Neural cell (in vitro differentiated cells): ENCODE data around the gene MBD5. TPM values are rescaled to one million over a fixed set of nuclear protein-coding genes. Genes with fewer than 3 reads are reported as not detected.

Source experiments
- H2AFZ ChIP-seq: fragments of 200-600, 300-800 bp; sonication (generic), shearing (Covaris generic); 2 replicates; pipeline ENCODE4 v1.6.0; 2014; ENCODE audit warnings: low read depth, mild to moderate bottlenecking, antibody characterized with exemption, low read length, moderate library complexity
- H3F3A ChIP-seq: fragments of 200-600 bp; shearing (Covaris generic); 2 replicates; pipeline ENCODE4 v1.6.1; 2016; ENCODE audit warnings: mild to moderate bottlenecking, moderate library complexity, mixed read lengths, antibody characterized with exemption, low read length; ENCODE audit not compliant: insufficient read depth, poor library complexity, severe bottlenecking
- H3K27ac ChIP-seq: fragments of 200-600, 300-800 bp; sonication (generic), shearing (Covaris generic); 2 replicates; pipeline ENCODE4 v1.5.1; 2014; ENCODE audit warnings: mild to moderate bottlenecking, low read length, moderate library complexity
- H3K27me3 ChIP-seq: fragments of 300-800, 200-600 bp; sonication (generic), shearing (Covaris generic); 2 replicates; pipeline ENCODE4 v1.6.0; 2014; ENCODE audit warnings: mild to moderate bottlenecking, low read depth, low read length, moderate library complexity; ENCODE audit not compliant: insufficient read depth
- H3K36me3 ChIP-seq: fragments of 300-800, 200-600 bp; sonication (generic), shearing (Covaris generic); 2 replicates; pipeline ENCODE4 v1.5.1; 2014; ENCODE audit warnings: mild to moderate bottlenecking, antibody characterized with exemption, low read length, moderate library complexity; ENCODE audit not compliant: insufficient read depth
- H3K4me2 ChIP-seq: fragments of 300-800, 200-600 bp; sonication (generic), shearing (Covaris generic); 2 replicates; pipeline ENCODE4 v1.6.0; 2014; ENCODE audit warnings: mild to moderate bottlenecking, low read length
- H3K4me3 ChIP-seq: fragments of 300-800, 200-600 bp; sonication (generic), shearing (Covaris generic); 2 replicates; pipeline ENCODE4 v1.5.1; 2014; ENCODE audit warnings: mild to moderate bottlenecking, low read length, moderate library complexity
- H3K79me2 ChIP-seq: fragments of 200-600 bp; shearing (Covaris generic); replicated peaks from 2 replicates; pipeline ENCODE4 v1.6.0; 2014; ENCODE audit warnings: mild to moderate bottlenecking, low read length, moderate library complexity; ENCODE audit not compliant: insufficient read depth
- H3K9ac ChIP-seq: fragments of 300-800, 200-600 bp; sonication (generic), shearing (Covaris generic); 2 replicates; pipeline ENCODE4 v1.6.1; 2016; ENCODE audit warnings: mild to moderate bottlenecking, low read length, mixed read lengths
- H3K9me2 ChIP-seq: fragments of 200-600 bp; shearing (Covaris generic); 2 replicates; pipeline ENCODE4 v1.6.1; 2016; ENCODE audit warnings: mild to moderate bottlenecking, low read length, mixed read lengths; ENCODE audit not compliant: insufficient read depth
- H3K9me3 ChIP-seq: fragments of 200-600, 300-800 bp; sonication (generic), shearing (Covaris generic); 2 replicates; pipeline ENCODE4 v1.6.1; 2016; ENCODE audit warnings: mild to moderate bottlenecking, mixed run types, low read length, moderate library complexity, mixed read lengths
- H4K20me1 ChIP-seq: fragments of 200-600 bp; shearing (Covaris generic); 2 replicates; pipeline ENCODE4 v1.6.1; 2016; ENCODE audit warnings: mild to moderate bottlenecking, mixed run types; ENCODE audit not compliant: insufficient read depth
- EP300 ChIP-seq: fragments of 450-650 bp; conservative IDR thresholded peaks from 2 replicates; pipeline ENCODE4 v1.6.1; 2014; ENCODE audit warnings: antibody characterized with exemption, mild to moderate bottlenecking, moderate library complexity; ENCODE audit not compliant: poor library complexity, severe bottlenecking
- EZH2 ChIP-seq: fragments of 200-600, 300-800 bp; shearing (Covaris generic), sonication (generic); IDR thresholded peaks from 2 replicates; pipeline ENCODE4 v1.6.1; 2014; ENCODE audit warnings: antibody characterized with exemption, low read length, borderline replicate concordance, mild to moderate bottlenecking; ENCODE audit not compliant: insufficient read depth, poor library complexity, severe bottlenecking
- MXI1 ChIP-seq: fragments of 450-650 bp; conservative IDR thresholded peaks from 2 replicates; pipeline ENCODE4 v1.6.1; 2014; ENCODE audit warnings: antibody characterized with exemption, mild to moderate bottlenecking; ENCODE audit not compliant: poor library complexity, severe bottlenecking
- POLR2AphosphoS5 ChIP-seq: IDR thresholded peaks from 2 replicates; pipeline ENCODE4 v1.6.1; 2012
- RAD21 ChIP-seq: fragments of 450-650 bp; conservative IDR thresholded peaks from 2 replicates; pipeline ENCODE4 v1.6.1; 2014; ENCODE audit warnings: antibody characterized with exemption, mild to moderate bottlenecking, moderate library complexity
- REST ChIP-seq: IDR thresholded peaks from 2 replicates; pipeline ENCODE4 v1.6.1; 2012; ENCODE audit warnings: borderline replicate concordance
- SMC3 ChIP-seq: fragments of 450-650 bp; conservative IDR thresholded peaks from 2 replicates; pipeline ENCODE4 v1.6.1; 2014; ENCODE audit warnings: antibody characterized with exemption, mild to moderate bottlenecking, moderate library complexity; ENCODE audit not compliant: poor library complexity
- TAF1 ChIP-seq: IDR thresholded peaks from 2 replicates; pipeline ENCODE4 v1.6.1; 2012; ENCODE audit warnings: low read depth
- polyA plus RNA-seq: library from polyadenylated mRNA; depleted of rRNA; stranded (reverse); fragments of >200 nt; gene quantifications from 2 replicates; pipeline ENCODE4 v1.2.3, GENCODE V29; 2014
- TF ChIP-seq, protein P1 (sequence below): fragments of 450-650 bp; IDR thresholded peaks from 2 replicates; pipeline ENCODE4 v1.5.1; 2014; ENCODE audit warnings: antibody characterized with exemption, mild to moderate bottlenecking, moderate library complexity; ENCODE audit not compliant: poor library complexity, severe bottlenecking

MBD5 gene
- polyA plus RNA-seq, 1 donor from 2014 or later, result 9.7 TPM

- Histone ChIP-seq H3K4me2 (no peak overlapping the region), H2AFZ (no peak overlapping the region), H3F3A (no peaks in the 10 kb centered on the region), H3K9ac (no peak overlapping the region), H3K9me2 (no peaks in the 10 kb centered on the region), H3K27me3 (no peaks in the 10 kb centered on the region), H3K27ac (no peak overlapping the region), H3K4me3 (no peak overlapping the region), H3K9me3 (no peaks in the 10 kb centered on the region), H3K36me3 (no peaks in the 10 kb centered on the region), H4K20me1 (no peaks in the 10 kb centered on the region), H3K79me2 (no peaks in the 10 kb centered on the region)
- TF ChIP-seq, protein P1, sequence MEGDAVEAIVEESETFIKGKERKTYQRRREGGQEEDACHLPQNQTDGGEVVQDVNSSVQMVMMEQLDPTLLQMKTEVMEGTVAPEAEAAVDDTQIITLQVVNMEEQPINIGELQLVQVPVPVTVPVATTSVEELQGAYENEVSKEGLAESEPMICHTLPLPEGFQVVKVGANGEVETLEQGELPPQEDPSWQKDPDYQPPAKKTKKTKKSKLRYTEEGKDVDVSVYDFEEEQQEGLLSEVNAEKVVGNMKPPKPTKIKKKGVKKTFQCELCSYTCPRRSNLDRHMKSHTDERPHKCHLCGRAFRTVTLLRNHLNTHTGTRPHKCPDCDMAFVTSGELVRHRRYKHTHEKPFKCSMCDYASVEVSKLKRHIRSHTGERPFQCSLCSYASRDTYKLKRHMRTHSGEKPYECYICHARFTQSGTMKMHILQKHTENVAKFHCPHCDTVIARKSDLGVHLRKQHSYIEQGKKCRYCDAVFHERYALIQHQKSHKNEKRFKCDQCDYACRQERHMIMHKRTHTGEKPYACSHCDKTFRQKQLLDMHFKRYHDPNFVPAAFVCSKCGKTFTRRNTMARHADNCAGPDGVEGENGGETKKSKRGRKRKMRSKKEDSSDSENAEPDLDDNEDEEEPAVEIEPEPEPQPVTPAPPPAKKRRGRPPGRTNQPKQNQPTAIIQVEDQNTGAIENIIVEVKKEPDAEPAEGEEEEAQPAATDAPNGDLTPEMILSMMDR, result no peak
- TF ChIP-seq TAF1 (no peak), REST (no peak), SMC3 (no peak), POLR2AphosphoS5 (no peak), MXI1 (no peak), RAD21 (no peak), EP300 (no peak), EZH2 (no peak)
These were observed 504.2 kb downstream of the MBD5 start for GRCh38 chr2:148525130-148525529.

DNA sequence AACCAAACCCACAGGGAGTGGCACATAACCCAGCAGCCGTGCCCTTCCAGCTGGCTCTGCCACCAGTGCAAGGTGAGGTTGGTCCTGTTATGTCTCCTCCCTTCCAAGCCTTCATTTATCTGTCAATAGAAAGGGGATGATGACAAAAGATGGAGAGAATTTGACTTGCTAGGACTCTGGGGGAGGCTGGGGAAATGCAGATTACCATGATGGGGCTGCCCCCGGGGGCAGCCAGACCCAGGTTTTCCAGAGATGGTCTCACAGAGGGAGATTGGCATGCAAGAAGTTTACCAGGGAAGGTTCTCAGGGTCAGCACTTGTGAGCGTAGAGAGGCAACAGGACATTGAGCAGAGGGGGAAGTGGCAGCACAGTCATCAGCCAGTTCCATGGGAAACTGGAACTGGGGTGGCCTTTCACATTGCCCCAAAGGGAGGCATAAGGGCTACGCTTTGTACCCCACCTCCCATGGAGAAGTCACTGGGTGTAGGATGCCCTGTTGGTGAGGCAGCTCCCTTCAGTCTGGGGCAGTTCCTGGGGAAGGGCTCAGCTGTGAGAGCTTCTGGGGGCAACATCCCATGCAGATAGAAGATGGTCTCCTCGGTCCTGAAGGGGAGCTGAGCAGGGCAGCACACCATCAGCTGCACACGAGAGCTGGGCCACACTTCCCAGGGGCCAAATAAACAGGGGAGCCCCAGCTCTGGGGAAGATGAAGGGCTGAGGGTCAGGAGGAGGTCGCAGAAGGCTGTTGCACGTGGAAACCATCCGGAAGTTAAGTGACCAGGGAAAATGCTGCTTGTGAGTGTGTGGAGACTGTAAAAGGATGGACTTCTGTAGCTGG, 505.8 kb downstream of the MBD5 start:
- no peak overlapping the region for H3K27ac ChIP-seq
- H3F3A ChIP-seq, result no peaks in the 10 kb centered on the region
- no peak overlapping the region for H3K4me3 ChIP-seq
- H3K79me2 ChIP-seq, result no peaks in the 10 kb centered on the region
- H3K27me3 ChIP-seq, result no peaks in the 10 kb centered on the region
- H3K9me3 ChIP-seq, result no peaks in the 10 kb centered on the region
- no peak overlapping the region for H3K9ac ChIP-seq
- H3K36me3 ChIP-seq, result no peaks in the 10 kb centered on the region
- H4K20me1 ChIP-seq, result no peaks in the 10 kb centered on the region
- H2AFZ ChIP-seq, result no peak overlapping the region
- H3K4me2 ChIP-seq, result no peak overlapping the region
- no peaks in the 10 kb centered on the region for H3K9me2 ChIP-seq
- TF ChIP-seq MXI1 (no peak), TAF1 (no peak)
- TF ChIP-seq, protein P1, result no peak
